ENCODE results near the gene LPAR6.

LPAR6 gene

GRCh38 chr13:48377857-48378256 is 35.1 kb downstream of the LPAR6 start:
- no peak overlapping the region for H3K27ac ChIP-seq
- no peak overlapping the region for H3K9ac ChIP-seq (ENCODE audit: insufficient read length)
- H3K36me3 ChIP-seq (ENCODE audit: insufficient read depth, low read length) = peaks cover 38% of the 10 kb centered on the region
- TF ChIP-seq EZH2 (IDR thresholded peaks at IDR 0.05) = no peak
- no peak for TF ChIP-seq FOXP2 (optimal IDR thresholded peaks at IDR 0.05; ENCODE audit: control extremely low read depth, extremely low read length, insufficient read depth)
- no peak for TF ChIP-seq POLR2AphosphoS5 (IDR thresholded peaks at IDR 0.05; ENCODE audit: borderline replicate concordance, low read depth, low read length)
- H3K4me3 ChIP-seq = no peak overlapping the region
- no peak for DNase-seq (ENCODE audit: low read depth, low spot score)
- H3K9me3 ChIP-seq (ENCODE audit: low read depth, low read length) = no peaks in the 10 kb centered on the region

- peaks cover 11% of the 10 kb centered on the region for H3K36me3 ChIP-seq (ENCODE audit: insufficient read depth, low read length)
- no peak for TF ChIP-seq EZH2 (IDR thresholded peaks at IDR 0.05)
- no peak for TF ChIP-seq FOXP2 (optimal IDR thresholded peaks at IDR 0.05; ENCODE audit: control extremely low read depth, extremely low read length, insufficient read depth)
- TF ChIP-seq POLR2AphosphoS5 (IDR thresholded peaks at IDR 0.05; ENCODE audit: borderline replicate concordance, low read depth, low read length) = no peak
- no peak overlapping the region for H3K27ac ChIP-seq
- no peak overlapping the region for H3K9ac ChIP-seq (ENCODE audit: insufficient read length)
- no peak overlapping the region for H3K4me3 ChIP-seq
- no peaks in the 10 kb centered on the region for H3K9me3 ChIP-seq (ENCODE audit: low read depth, low read length)
- no peak for DNase-seq (ENCODE audit: low read depth, low spot score)
Observed at GRCh38 chr13:48370815-48371214, 42.1 kb downstream of the LPAR6 start.

- H3K27ac ChIP-seq = no peak overlapping the region
- H3K4me3 ChIP-seq = no peak overlapping the region
- no peaks in the 10 kb centered on the region for H3K9me3 ChIP-seq (ENCODE audit: low read depth, low read length)
- no peak for TF ChIP-seq FOXP2 (optimal IDR thresholded peaks at IDR 0.05; ENCODE audit: control extremely low read depth, extremely low read length, insufficient read depth)
- TF ChIP-seq POLR2AphosphoS5 (IDR thresholded peaks at IDR 0.05; ENCODE audit: borderline replicate concordance, low read depth, low read length) = no peak
- TF ChIP-seq EZH2 (IDR thresholded peaks at IDR 0.05) = no peak
- no peak for DNase-seq (ENCODE audit: low read depth, low spot score)
- no peak overlapping the region for H3K9ac ChIP-seq (ENCODE audit: insufficient read length)
- H3K36me3 ChIP-seq (ENCODE audit: insufficient read depth, low read length) = peaks cover 11% of the 10 kb centered on the region
Observed at GRCh38 chr13:48369988-48370387, 42.9 kb downstream of the LPAR6 start.
